ENCODE results near the gene VPS4B.

VPS4B gene

GRCh38 chr18:63427558-63427957 is 5.3 kb upstream of the VPS4B start:
- no peak for DNase-seq

DNA sequence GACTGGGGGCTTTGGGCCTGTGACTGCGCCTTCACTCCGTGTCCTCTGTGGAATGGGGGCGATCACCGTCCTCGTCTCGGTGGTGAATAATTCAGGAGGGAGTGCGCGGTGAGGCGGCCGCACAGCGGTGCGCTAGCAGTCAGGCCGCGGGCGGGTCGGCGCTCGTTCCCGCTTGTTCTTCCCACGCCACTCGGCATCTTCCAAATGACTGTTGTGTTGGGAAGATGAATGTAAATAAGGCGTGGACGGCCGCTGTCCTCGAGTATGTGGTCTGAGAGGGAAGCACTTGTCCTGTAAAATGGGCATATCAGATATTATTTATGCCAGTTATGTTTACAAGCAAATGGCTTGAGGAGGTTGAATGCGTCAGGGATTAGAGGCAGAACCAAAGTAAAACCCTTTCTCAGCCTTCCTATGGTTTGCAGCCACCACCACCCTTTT is 608 bp upstream of the VPS4B start:
- no peak for DNase-seq

GRCh38 chr18:63421514-63421913 is 762 bp downstream of the VPS4B start:
- no peak for DNase-seq

GRCh38 chr18:63412953-63413352 is 9.3 kb downstream of the VPS4B start:
- DNase-seq, result no peak

- DNase-seq, result no peak
These were observed 11.5 kb downstream of the VPS4B start for GRCh38 chr18:63410792-63411191.

DNA sequence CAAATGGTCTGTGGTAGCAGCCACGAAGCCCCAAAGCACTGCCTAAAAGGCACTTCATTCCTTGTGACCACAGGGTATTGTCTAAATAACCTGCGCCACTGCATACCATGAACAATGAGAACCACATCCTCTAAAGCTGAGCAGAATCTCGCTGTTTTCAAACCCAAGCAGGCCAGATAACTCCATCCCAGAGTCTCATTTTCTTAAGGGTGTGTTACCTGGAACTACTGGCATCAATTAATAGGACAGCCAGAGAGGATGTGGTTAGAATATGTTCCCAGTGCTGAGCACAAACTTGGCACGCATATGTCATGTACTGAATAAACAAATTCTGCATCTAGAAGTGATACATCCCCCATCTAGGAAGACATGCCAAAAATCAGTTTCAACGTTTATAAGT is 13.0 kb downstream of the VPS4B start:
- DNase-seq, result no peak

GRCh38 chr18:63407734-63408133 is 14.5 kb downstream of the VPS4B start:
- DNase-seq, result no peak

DNA sequence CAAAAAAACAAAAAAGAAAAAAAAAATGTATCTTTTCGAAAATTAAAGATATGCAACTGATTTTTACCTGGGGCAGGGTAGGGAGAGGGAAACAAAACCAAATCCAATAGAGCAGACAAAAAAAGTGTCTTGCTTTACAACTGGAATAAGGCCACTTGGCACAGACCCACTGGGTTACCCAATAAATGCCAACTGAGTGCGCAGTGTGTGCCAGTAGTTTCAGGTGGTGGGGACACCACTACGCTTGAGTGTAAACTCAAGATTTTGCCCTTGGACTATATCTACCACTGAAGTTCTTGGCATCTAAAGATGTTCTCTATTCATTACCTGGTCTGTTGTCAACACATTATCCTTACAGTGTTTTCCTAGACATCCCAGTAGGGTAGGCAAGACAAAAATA is 16.3 kb downstream of the VPS4B start:
- no peak for DNase-seq

DNA sequence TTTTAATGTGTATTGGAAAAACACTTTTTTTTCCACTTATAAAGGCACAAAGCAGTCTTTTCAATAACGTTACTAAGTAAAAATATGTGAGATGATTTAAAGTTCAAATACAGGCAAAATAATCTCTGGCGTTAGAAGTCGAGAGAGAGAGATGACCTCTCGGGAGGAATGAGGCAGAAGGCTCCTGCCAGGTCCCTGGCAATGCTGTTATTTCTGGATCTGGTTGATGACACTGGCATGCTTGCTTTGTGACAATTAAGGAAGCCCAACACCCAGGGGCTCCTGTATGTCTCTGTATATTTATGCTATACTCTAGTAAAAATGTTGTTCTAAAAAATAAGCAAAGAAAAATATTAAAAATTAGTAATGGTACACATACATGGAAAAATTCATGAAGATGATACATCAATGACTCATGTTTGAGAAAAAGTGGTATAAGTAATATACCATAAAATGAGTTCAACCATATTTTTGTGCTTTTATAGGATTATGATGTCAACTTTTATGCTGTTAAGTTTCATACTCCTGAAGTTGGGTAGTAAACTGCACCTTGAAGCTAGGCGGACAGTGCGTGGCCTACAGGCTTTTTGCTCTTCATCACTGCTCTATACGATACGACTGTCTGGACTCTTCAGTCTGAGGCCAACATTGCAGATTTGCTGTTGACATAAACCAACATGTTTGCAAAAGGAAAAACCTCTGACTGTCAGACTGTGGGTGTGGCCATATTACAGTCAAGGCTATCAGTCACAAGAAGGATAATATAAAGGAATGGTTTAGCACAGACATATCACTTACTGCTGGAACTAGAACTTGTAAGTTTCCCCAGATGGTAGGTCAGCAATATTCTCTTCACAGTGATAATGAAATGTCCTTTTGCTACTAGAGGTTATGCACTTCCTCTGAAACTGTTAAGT is 19.8 kb downstream of the VPS4B start:
- DNase-seq, result no peak

- DNase-seq, result no peak
These were observed 23.0 kb downstream of the VPS4B start for GRCh38 chr18:63399300-63399699.

DNA sequence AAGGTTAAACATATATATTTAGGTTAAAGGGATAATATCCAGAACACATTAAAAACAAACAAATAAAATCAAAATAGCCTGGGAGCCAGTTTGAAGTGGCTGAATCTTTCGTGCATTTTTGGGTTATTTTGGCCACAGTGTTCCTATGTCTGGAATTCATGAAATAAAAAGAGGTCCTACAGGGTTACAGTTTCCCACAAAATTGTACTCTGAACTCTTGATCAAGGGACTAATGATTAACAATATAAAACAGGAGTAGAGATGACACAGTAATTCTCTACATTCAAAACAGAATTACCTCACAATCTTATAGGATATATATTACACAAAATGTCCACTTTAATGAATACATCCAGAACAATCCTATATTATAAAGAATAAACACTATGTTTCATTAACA is 24.9 kb downstream of the VPS4B start:
- no peak for DNase-seq

GRCh38 chr18:63395503-63395902 is 26.8 kb downstream of the VPS4B start:
- DNase-seq, result no peak

GRCh38 chr18:63394954-63395353 is 27.3 kb downstream of the VPS4B start:
- DNase-seq, result no peak

- no peak for DNase-seq
These were observed 34.4 kb downstream of the VPS4B start for GRCh38 chr18:63387861-63388260.

- DNase-seq, result no peak
These were observed 39.4 kb downstream of the VPS4B start for GRCh38 chr18:63382843-63383242.

GRCh38 chr18:63379639-63379962 is 42.7 kb downstream of the VPS4B start:
- DNase-seq, result no peak

GRCh38 chr18:63378919-63379638 is 43.2 kb downstream of the VPS4B start:
- no peak for DNase-seq

GRCh38 chr18:63377275-63377980 is 44.8 kb downstream of the VPS4B start:
- DNase-seq, result no peak

DNA sequence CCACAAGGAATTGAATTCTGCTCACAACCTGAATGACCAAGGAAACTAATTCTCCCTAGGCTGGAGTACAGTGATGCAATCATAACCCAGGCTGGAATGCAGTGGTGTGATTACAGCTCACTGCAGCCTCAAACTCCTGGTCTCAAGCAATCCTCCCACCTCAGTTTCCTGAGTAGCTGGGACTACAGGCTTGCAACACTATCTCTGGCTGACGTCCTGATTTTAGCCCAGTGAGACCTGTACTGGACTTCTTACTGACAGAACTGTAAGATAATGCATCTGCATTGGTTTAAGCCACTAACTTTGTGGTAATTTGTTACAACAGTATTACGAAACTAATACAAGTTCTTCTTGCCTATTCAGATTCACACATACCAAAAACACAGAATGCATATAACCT is 45.7 kb downstream of the VPS4B start:
- no peak for DNase-seq

GRCh38 chr18:63374540-63374939 is 47.7 kb downstream of the VPS4B start:
- DNase-seq, result no peak

GRCh38 chr18:63373161-63373560 is 49.1 kb downstream of the VPS4B start:
- DNase-seq, result no peak

GRCh38 chr18:63368611-63369010 is 53.7 kb downstream of the VPS4B start:
- DNase-seq, result no peak

DNA sequence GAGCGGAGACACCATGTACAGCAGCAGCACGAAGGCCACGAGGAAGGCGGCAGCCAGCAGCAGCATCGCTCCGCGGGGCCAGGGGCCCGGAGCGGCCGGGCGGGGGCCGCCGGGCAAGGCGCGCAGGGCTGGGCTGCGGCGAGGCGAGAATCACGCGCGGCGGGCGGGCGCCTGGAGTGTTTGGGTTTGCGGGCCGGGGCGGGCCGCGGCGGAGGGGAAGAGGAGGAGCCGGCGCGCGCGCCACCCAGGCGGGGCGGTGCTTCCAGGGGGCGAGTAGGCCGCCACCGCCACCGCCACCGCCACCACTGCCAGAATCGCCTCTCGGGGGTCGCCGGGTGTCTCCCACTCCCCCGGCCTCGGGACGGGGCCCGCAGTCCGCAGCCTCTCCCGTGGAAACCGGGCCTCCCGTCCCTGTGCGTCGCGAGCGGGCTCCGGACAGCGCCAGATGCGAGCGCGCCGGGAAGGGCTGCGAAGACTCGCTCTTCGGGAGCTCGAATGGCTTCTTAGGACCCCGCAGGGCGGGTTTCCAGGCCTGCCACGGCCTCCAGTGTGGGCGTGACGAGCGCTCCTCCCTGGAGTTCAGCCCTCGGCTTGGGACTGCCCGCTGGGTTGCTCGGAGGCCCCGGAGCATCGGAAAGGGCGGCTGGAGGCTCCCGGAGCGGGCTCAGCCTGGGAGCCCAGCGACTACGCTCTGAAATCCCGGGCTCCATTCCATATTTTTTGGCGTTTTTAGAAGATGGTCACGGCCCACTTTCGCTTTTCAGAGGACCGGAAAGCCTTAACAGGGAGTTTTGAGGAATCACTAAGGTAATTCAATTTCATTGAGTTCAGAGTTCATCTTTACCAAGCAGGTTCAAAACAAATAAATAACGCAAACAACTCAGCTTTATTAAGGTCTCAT is 55.0 kb downstream of the VPS4B start, which contains the start of gene KDSR:
KDSR (minus strand) TSS at position 154 of the 901 bp plus-strand sequence; CDS start at position 66, 88 bp downstream.
- peak; percentile 66 for DNase-seq

Measured in activated CD4-positive, alpha-beta T cell treated with anti-CD3 and anti-CD28 coated beads for 1 hour (primary cell).